HG02759 (cell line): Measurements from ENCODE around the gene PIM1.
A peak's percentile ranks its signal among the peaks of the same experiment; 100 is the strongest.

Experiments used
- ATAC-seq: cut with Tn5 transposase; IDR thresholded peaks from one replicate; pipeline ENCODE4 v1.9.1; 2021; ENCODE audit warnings: mild to moderate bottlenecking, moderate library complexity; ENCODE audit not compliant: unreplicated experiment

PIM1 gene

GRCh38 chr6:37137201-37138090 lies 32.5 kb upstream of the PIM1 start:
- no peak for ATAC-seq

GRCh38 chr6:37138856-37139229 lies 31.1 kb upstream of the PIM1 start:
- ATAC-seq, result no peak

- no peak for ATAC-seq
Measured at GRCh38 chr6:37139230-37139962, 30.6 kb upstream of the PIM1 start.

- ATAC-seq, result no peak
Measured at GRCh38 chr6:37140145-37140544, 29.8 kb upstream of the PIM1 start.

GRCh38 chr6:37141281-37142049 lies 28.5 kb upstream of the PIM1 start:
- no peak for ATAC-seq

- no peak for ATAC-seq
Measured at GRCh38 chr6:37142050-37142614, 27.8 kb upstream of the PIM1 start.

- ATAC-seq, result no peak
Measured at GRCh38 chr6:37143585-37143984, 26.4 kb upstream of the PIM1 start.

GRCh38 chr6:37145443-37145842 lies 24.5 kb upstream of the PIM1 start:
- ATAC-seq, result no peak

- ATAC-seq, result no peak
Measured at GRCh38 chr6:37146735-37147157, 23.2 kb upstream of the PIM1 start.

- ATAC-seq, result no peak
Measured at GRCh38 chr6:37149745-37150144, 20.2 kb upstream of the PIM1 start.

- ATAC-seq, result no peak
Measured at GRCh38 chr6:37150314-37150713, 19.6 kb upstream of the PIM1 start.

GRCh38 chr6:37155394-37156312 lies 14.3 kb upstream of the PIM1 start:
- ATAC-seq, result peak; percentile 89

GRCh38 chr6:37158508-37158907 lies 11.4 kb upstream of the PIM1 start:
- no peak for ATAC-seq

- no peak for ATAC-seq
Measured at GRCh38 chr6:37160922-37161778, 8.8 kb upstream of the PIM1 start.

- no peak for ATAC-seq
Measured at GRCh38 chr6:37162740-37163139, 7.2 kb upstream of the PIM1 start.

- ATAC-seq, result no peak
Measured at GRCh38 chr6:37168163-37168758, 1.7 kb upstream of the PIM1 start.

- ATAC-seq, result no peak
Measured at GRCh38 chr6:37168811-37169495, 999 bp upstream of the PIM1 start.
